Esophagus muscularis mucosa (tissue), 4 donors: Measurements from ENCODE around the gene WASF3. TPM values are rescaled to one million over a fixed set of nuclear protein-coding genes. Genes with fewer than 3 reads are reported as not detected.

ENCODE experiments used
- DNase-seq: peaks from one replicate; pipeline ENCODE4 v3.0.0-alpha.2; 2017; ENCODE audit errors: extremely low spot score
- H3K27ac ChIP-seq, 4 donors: fragments of 200-600 bp; sonication (generic); replicated peaks in 1 of 4; 1 replicate in 3 of 4; 2 replicates in 1 of 4; pipeline ENCODE4 v1.5.1; 2016 to 2019; ENCODE audit warnings: mild to moderate bottlenecking in 1 of 4
- H3K27me3 ChIP-seq, 4 donors: fragments of 200-600 bp; sonication (generic); one replicate each; pipeline versions ENCODE4 v1.5.1 to v1.6.0; 2016 to 2019
- H3K36me3 ChIP-seq, 4 donors: fragments of 200-600 bp; sonication (generic); one replicate each; pipeline ENCODE4 v1.5.1; 2016 to 2019
- H3K4me1 ChIP-seq, 4 donors: fragments of 200-600 bp; sonication (generic); one replicate each; pipeline ENCODE4 v1.5.1; 2016 to 2019
- H3K4me3 ChIP-seq, 4 donors: fragments of 200-600 bp; sonication (generic); 1 replicate in 2 of 4; 2 replicates in 2 of 4; pipeline ENCODE4 v1.5.1; 2016 to 2019; ENCODE audit warnings: mild to moderate bottlenecking in 4 of 4, moderate library complexity in 1 of 4
- H3K9me3 ChIP-seq, 4 donors: fragments of 200-600 bp; sonication (generic); 1 replicate in 3 of 4; 2 replicates in 1 of 4; pipeline ENCODE4 v1.5.1; 2016 to 2019
- EP300 ChIP-seq: sonication (generic); formaldehyde crosslinking; IDR thresholded peaks from one replicate; pipeline ENCODE4 v1.6.1; 2017; ENCODE audit warnings: antibody characterized with exemption
- POLR2A ChIP-seq: fragments of 450-650 bp; IDR thresholded peaks from one replicate; pipeline ENCODE4 v1.6.1; 2017; ENCODE audit warnings: antibody characterized with exemption, moderate library complexity, mild to moderate bottlenecking, low read depth
- POLR2AphosphoS5 ChIP-seq, 2 donors: sonication (generic); formaldehyde crosslinking; IDR thresholded peaks; one replicate each; pipeline ENCODE4 v1.6.1; 2017; ENCODE audit warnings: antibody characterized with exemption in 2 of 2
- WGBS: methylation state at CpG from one replicate; pipeline ENCODE4 v1.1.5; 2018; 5-methylcytosine and 5-hydroxymethylcytosine counted together
- intact Hi-C: fragments of 100-400 bp; cut with DNase I; formaldehyde crosslinking; loops from one replicate; pipeline ENCODE4 v1.15.1; 2023
- total RNA-seq, 4 donors: library from RNA; depleted of rRNA; stranded (reverse); fragments of >200 nt; gene quantifications; one replicate each; pipeline versions ENCODE4 v1.1.0 to v1.2.1, GENCODE V29; 2016
- TF ChIP-seq, protein P1 (sequence below), 3 experiments: fragments of 200-600 bp in 2 of 3; fragments of 450-650 bp in 1 of 3; sonication (generic) in 2 of 3; IDR thresholded peaks; one replicate each; pipeline ENCODE4 v1.5.1; 2017 to 2019; ENCODE audit warnings: antibody characterized with exemption in 3 of 3, mild to moderate bottlenecking in 2 of 3, moderate library complexity in 1 of 3

WASF3 gene
- total RNA-seq, 4 donors from 2014 or later, result 16.6 to 19.9 (median 18.4) TPM

DNA sequence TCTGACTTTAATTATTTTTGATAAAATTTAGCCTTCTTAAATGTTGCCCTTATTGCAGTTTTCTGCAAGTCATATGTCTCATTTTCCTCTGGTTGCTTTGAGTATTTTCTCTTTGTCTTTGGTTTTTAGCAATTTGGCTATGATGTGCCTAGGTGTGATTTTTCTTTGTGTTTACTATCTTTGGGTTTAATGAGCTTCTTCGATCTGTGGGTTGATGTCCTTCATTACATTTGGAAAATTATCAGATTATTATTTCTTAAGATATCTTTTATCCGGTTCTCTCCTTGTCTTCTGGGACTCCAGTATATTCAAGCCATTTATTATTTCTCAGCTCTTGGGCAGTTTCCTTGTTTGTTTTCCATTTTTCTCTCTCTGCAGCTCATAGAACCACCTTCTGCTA lies 39.0 kb downstream of the WASF3 start:
- TF ChIP-seq POLR2A, result no peak
- no peak for TF ChIP-seq EP300
- TF ChIP-seq POLR2AphosphoS5 (IDR thresholded peaks at IDR 0.05), result no peak
- TF ChIP-seq, protein P1, sequence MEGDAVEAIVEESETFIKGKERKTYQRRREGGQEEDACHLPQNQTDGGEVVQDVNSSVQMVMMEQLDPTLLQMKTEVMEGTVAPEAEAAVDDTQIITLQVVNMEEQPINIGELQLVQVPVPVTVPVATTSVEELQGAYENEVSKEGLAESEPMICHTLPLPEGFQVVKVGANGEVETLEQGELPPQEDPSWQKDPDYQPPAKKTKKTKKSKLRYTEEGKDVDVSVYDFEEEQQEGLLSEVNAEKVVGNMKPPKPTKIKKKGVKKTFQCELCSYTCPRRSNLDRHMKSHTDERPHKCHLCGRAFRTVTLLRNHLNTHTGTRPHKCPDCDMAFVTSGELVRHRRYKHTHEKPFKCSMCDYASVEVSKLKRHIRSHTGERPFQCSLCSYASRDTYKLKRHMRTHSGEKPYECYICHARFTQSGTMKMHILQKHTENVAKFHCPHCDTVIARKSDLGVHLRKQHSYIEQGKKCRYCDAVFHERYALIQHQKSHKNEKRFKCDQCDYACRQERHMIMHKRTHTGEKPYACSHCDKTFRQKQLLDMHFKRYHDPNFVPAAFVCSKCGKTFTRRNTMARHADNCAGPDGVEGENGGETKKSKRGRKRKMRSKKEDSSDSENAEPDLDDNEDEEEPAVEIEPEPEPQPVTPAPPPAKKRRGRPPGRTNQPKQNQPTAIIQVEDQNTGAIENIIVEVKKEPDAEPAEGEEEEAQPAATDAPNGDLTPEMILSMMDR (IDR thresholded peaks at IDR 0.05), result no peak
- peaks cover 0 to 28% (median 24%) of the 10 kb centered on the region in 4 donors for H3K4me1 ChIP-seq
- H3K36me3 ChIP-seq, result no peaks in the 10 kb centered on the region
- H3K4me3 ChIP-seq, result no peak overlapping the region
- DNase-seq, result no peak
- peaks cover 0 to 13% (median 7%) of the 10 kb centered on the region in 4 donors for H3K9me3 ChIP-seq
- no peaks in the 10 kb centered on the region for H3K27me3 ChIP-seq
- 96% methylated on average over 2 of the region's 2 CpGs for WGBS
- H3K27ac ChIP-seq, result no peak overlapping the region
- intact Hi-C loops, result no loop called here

DNA sequence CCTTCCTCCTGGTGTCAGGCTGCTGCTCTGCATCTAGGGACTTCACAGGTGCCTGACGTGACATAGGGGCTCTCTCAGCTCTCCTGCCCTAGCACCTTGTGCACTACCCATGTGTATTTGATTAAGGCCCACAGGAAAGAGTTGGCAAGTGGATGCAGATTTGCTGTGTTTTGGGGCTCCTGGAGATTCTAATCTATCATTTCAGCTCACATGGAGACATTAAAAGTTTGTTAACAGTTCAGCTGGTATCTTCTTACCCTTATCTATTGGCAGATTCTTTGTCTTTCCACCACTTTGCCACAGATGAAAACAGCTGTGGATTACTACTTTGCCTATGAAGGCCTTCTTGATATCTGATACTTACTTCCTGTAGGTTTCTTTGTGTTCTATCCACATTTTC lies 41.9 kb downstream of the WASF3 start:
- H3K27me3 ChIP-seq, result no peaks in the 10 kb centered on the region
- H3K9me3 ChIP-seq, result peaks cover 0 to 13% (median 7%) of the 10 kb centered on the region in 4 donors
- H3K4me1 ChIP-seq, result peaks cover 0 to 43% (median 38%) of the 10 kb centered on the region in 4 donors
- H3K4me3 ChIP-seq, result no peak overlapping the region
- H3K27ac ChIP-seq, result no peak overlapping the region
- intact Hi-C loops, result no loop called here
- TF ChIP-seq POLR2A (no peak), EP300 (no peak), POLR2AphosphoS5 (IDR thresholded peaks at IDR 0.05) (no peak)
- TF ChIP-seq, protein P1 (IDR thresholded peaks at IDR 0.05), result no peak
- WGBS, result 100% methylated on average over 1 of the region's 1 CpG
- no peaks in the 10 kb centered on the region for H3K36me3 ChIP-seq
- DNase-seq, result no peak

DNA sequence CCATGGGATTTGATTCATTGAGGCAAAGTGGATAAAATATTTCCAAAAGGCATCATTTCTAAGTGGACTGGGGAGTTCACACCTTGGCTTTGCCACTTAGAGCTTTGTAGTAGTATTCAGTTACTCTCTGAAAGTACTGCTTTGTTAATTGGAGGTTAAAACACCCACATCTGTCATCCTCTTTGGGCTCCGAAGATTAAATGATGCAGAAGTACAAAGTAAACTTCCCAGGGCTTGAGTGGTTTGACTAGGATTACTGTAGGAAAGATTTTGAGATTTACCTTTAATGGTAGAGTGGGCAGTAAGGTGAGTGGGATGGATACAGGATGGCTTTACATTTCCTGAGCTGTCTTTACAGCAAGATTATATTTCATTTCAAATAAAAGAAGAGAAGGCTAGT lies 42.4 kb downstream of the WASF3 start:
- H3K9me3 ChIP-seq, result peaks cover 0 to 13% (median 7%) of the 10 kb centered on the region in 4 donors
- intact Hi-C loops, result no loop called here
- H3K4me3 ChIP-seq, result no peak overlapping the region
- 67% methylated on average over 1 of the region's 1 CpG for WGBS
- H3K4me1 ChIP-seq, result peaks cover 2 to 47% (median 42%) of the 10 kb centered on the region in 4 donors
- no peak for TF ChIP-seq EP300
- TF ChIP-seq POLR2A, result no peak
- TF ChIP-seq, protein P1 (IDR thresholded peaks at IDR 0.05), result no peak
- no peak for DNase-seq
- no peaks in the 10 kb centered on the region for H3K27me3 ChIP-seq
- no peaks in the 10 kb centered on the region for H3K36me3 ChIP-seq
- peak overlapping the region in 1 of 4 donors; percentile 13 for H3K27ac ChIP-seq

DNA sequence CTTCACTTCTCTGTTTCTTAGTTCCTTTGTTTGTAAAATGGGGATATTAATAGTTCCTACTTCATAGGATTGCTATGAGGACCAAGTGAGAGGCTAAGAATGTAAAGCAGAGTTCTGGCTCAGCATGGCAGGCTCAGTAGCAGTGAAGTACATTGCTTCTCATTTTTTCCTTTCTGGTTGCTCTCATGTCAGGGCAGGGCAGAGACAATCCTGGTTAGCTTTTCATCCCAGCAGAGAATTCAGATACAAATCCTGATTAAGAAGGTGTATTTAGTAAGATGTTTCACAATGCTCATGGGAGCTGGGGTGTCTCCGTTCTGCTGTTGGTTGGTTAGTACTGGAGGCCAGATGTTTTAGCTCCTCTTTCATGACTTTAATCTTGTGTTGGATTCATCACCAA lies 42.9 kb downstream of the WASF3 start:
- no peak overlapping the region for H3K4me3 ChIP-seq
- intact Hi-C loops, result no loop called here

DNA sequence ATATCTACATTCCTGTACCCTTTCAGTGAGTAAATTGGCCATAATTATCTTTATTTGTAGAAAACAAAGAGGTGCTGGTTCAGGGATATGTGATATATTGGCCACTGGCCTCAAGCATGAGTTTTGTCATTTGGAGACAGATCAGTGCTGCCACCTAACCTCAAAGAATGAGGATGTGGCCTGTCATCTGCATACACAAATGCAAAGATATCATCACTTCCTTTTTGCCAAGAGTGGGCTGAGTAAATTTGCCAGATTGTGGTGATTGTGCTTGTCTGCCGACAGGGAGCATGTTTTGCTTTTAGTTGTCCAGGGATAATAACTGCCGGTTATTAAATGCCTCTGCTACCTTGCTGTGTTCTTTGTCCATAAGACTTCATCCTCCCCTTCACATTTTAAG lies 44.2 kb downstream of the WASF3 start:
- no peak overlapping the region for H3K4me3 ChIP-seq
- H3K4me1 ChIP-seq, result peaks cover 5 to 60% (median 54%) of the 10 kb centered on the region in 4 donors
- no peaks in the 10 kb centered on the region for H3K27me3 ChIP-seq
- TF ChIP-seq EP300 (no peak), POLR2A (no peak), POLR2AphosphoS5 (IDR thresholded peaks at IDR 0.05) (no peak)
- TF ChIP-seq, protein P1 (IDR thresholded peaks at IDR 0.05), result no peak
- no peaks in the 10 kb centered on the region for H3K36me3 ChIP-seq
- WGBS, result 35% methylated on average over 2 of the region's 2 CpGs
- intact Hi-C loops, result no loop called here
- H3K27ac ChIP-seq, result no peak overlapping the region
- DNase-seq, result no peak
- peaks cover 0 to 7% (median 5%) of the 10 kb centered on the region in 4 donors for H3K9me3 ChIP-seq

More for the DNA sequence above, 42.9 kb downstream of the WASF3 start:
- TF ChIP-seq POLR2AphosphoS5 (IDR thresholded peaks at IDR 0.05) (peak in 1 of 2 donors; percentile 58), EP300 (no peak)
- peak overlapping the region in 1 of 4 donors; percentile 13 for H3K27ac ChIP-seq
- WGBS, result 55% methylated on average over 1 of the region's 1 CpG
- H3K27me3 ChIP-seq, result no peaks in the 10 kb centered on the region
- peaks cover 0 to 13% (median 7%) of the 10 kb centered on the region in 4 donors for H3K9me3 ChIP-seq
- no peak for DNase-seq
- peaks cover 5 to 52% (median 47%) of the 10 kb centered on the region in 4 donors for H3K4me1 ChIP-seq
- H3K36me3 ChIP-seq, result no peaks in the 10 kb centered on the region
